HG02870 (cell line): Measurements from ENCODE around the gene SCNN1B.
"Not testable (repeated sequence)": the region's sequence is repeated elsewhere in the genome, so short reads cannot be mapped to it uniquely, and the experiment has no call there.

Source experiments
- ATAC-seq: cut with Tn5 transposase; IDR thresholded peaks from one replicate; pipeline ENCODE4 v1.9.1; 2021; ENCODE audit warnings: mild to moderate bottlenecking, moderate library complexity; ENCODE audit not compliant: unreplicated experiment

Gene SCNN1B

GRCh38 chr16:23348579-23349469 lies 46.7 kb downstream of the SCNN1B start:
- no peak for ATAC-seq

GRCh38 chr16:23351360-23351759 lies 49.3 kb downstream of the SCNN1B start:
- ATAC-seq = no peak

GRCh38 chr16:23353440-23353839 lies 51.3 kb downstream of the SCNN1B start:
- no peak for ATAC-seq

- ATAC-seq = no peak
These were observed 52.1 kb downstream of the SCNN1B start for GRCh38 chr16:23354246-23354645.

- ATAC-seq = no peak
These were observed 53.1 kb downstream of the SCNN1B start for GRCh38 chr16:23355106-23355670.

- ATAC-seq = no peak
These were observed 54.8 kb downstream of the SCNN1B start for GRCh38 chr16:23356941-23357340.

GRCh38 chr16:23357761-23358290 lies 55.7 kb downstream of the SCNN1B start:
- ATAC-seq = no peak

- no peak for ATAC-seq
These were observed 57.1 kb downstream of the SCNN1B start for GRCh38 chr16:23359092-23359760.

GRCh38 chr16:23362460-23363317 lies 60.6 kb downstream of the SCNN1B start:
- no peak for ATAC-seq

GRCh38 chr16:23365602-23366240 lies 63.6 kb downstream of the SCNN1B start:
- no peak for ATAC-seq

- not testable (repeated sequence) for ATAC-seq
These were observed 64.2 kb downstream of the SCNN1B start for GRCh38 chr16:23366341-23366740.

GRCh38 chr16:23367564-23367963 lies 65.5 kb downstream of the SCNN1B start:
- no peak for ATAC-seq

- no peak for ATAC-seq
These were observed 65.9 kb downstream of the SCNN1B start for GRCh38 chr16:23367988-23368387.

- no peak for ATAC-seq
These were observed 66.4 kb downstream of the SCNN1B start for GRCh38 chr16:23368469-23368868.

- ATAC-seq = no peak
These were observed 67.3 kb downstream of the SCNN1B start for GRCh38 chr16:23369416-23369815.

GRCh38 chr16:23371368-23371767 lies 69.3 kb downstream of the SCNN1B start:
- ATAC-seq = no peak

GRCh38 chr16:23373436-23374219 lies 71.5 kb downstream of the SCNN1B start:
- ATAC-seq = no peak

GRCh38 chr16:23374721-23375510 lies 72.8 kb downstream of the SCNN1B start:
- no peak for ATAC-seq

- ATAC-seq = no peak
These were observed 73.5 kb downstream of the SCNN1B start for GRCh38 chr16:23375643-23376042.
